Glutamatergic neuron (in vitro differentiated cells): ENCODE results near the gene CTR9. TPM values are rescaled to one million over a fixed set of nuclear protein-coding genes. Genes with fewer than 3 reads are reported as not detected.

Source experiments
- DNase-seq: peaks from one replicate; pipeline ENCODE4 v3.0.0; 2022
- H3K27ac Mint-ChIP-seq: one replicate; pipeline ENCODE4 v1.8.0; 2020; ENCODE audit warnings: mild to moderate bottlenecking, mixed read lengths, inconsistent platforms; ENCODE audit not compliant: unreplicated experiment
- H3K27me3 Mint-ChIP-seq: one replicate; pipeline ENCODE4 v1.8.0; 2020; ENCODE audit warnings: mild to moderate bottlenecking, moderate library complexity, mixed read lengths, inconsistent platforms; ENCODE audit not compliant: unreplicated experiment
- H3K36me3 Mint-ChIP-seq: one replicate; pipeline ENCODE4 v1.8.0; 2020; ENCODE audit warnings: mild to moderate bottlenecking, mixed read lengths, inconsistent platforms; ENCODE audit not compliant: unreplicated experiment
- H3K4me1 Mint-ChIP-seq: one replicate; pipeline ENCODE4 v1.8.0; 2020; ENCODE audit warnings: mild to moderate bottlenecking, low read depth, mixed read lengths, inconsistent platforms; ENCODE audit not compliant: unreplicated experiment
- H3K4me3 Mint-ChIP-seq: one replicate; pipeline ENCODE4 v1.8.0; 2020; ENCODE audit warnings: mild to moderate bottlenecking, mixed read lengths, inconsistent platforms; ENCODE audit not compliant: unreplicated experiment
- H3K9me3 Mint-ChIP-seq: one replicate; pipeline ENCODE4 v1.8.0; 2020; ENCODE audit warnings: mild to moderate bottlenecking, moderate library complexity, mixed read lengths, inconsistent platforms; ENCODE audit not compliant: unreplicated experiment
- CTCF ChIP-seq: fragments of 200-600 bp; sonication (generic); IDR thresholded peaks from one replicate; pipeline ENCODE4 v1.5.0; 2021; ENCODE audit not compliant: partially characterized antibody, unreplicated experiment
- total RNA-seq: library from RNA; stranded (reverse); fragmentation: NEBNext Ultra II Directional; extraction: Animal tissue kit (Norgen Biotek cat#: 25700); gene quantifications from one replicate; pipeline ENCODE4 v1.2.1, GENCODE V29; 2021; ENCODE audit not compliant: unreplicated experiment

CTR9 gene
- total RNA-seq, 1 donor from 2014 or later, result 32.7 TPM

GRCh38 chr11:10764412-10764811 lies 13.4 kb downstream of the CTR9 start:
- no peak for DNase-seq
- Mint-ChIP-seq H3K27me3 (no peaks in the 10 kb centered on the region), H3K9me3 (no peaks in the 10 kb centered on the region), H3K27ac (no peak overlapping the region), H3K4me3 (no peak overlapping the region), H3K36me3 (no peaks in the 10 kb centered on the region), H3K4me1 (no peaks in the 10 kb centered on the region)
- TF ChIP-seq CTCF, result no peak

DNA sequence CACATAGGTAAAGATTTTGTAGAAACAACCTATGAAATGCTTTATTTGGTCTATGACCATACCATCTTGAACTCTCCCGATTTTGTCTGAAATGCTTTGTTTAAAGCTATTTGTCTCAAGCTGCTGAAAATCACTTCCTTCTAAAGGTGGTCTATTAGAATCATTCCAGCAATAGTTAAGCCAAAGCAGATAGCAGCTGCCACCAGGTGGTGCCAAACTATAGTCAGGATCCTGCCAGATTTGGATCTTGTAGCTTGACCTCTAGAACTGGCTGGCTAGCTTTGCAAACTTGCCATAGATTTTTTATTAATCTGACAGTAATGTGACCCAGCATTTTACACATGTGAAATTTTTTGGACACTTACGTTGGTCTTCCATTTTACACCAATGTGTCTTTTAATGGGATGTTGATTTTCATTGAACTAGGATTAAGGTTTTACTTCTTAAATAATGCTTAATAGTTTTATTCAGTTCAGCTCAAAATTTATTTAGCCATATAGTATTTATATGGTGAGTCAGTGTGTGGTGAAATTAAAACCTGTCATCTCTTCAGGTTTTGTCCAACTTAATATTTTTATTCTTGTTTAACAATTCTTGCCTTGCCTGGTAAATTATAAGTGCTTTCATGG lies 19.7 kb downstream of the CTR9 start:
- Mint-ChIP-seq H3K36me3 (no peaks in the 10 kb centered on the region), H3K9me3 (no peaks in the 10 kb centered on the region), H3K27me3 (no peaks in the 10 kb centered on the region), H3K4me3 (no peak overlapping the region), H3K27ac (no peak overlapping the region), H3K4me1 (peaks cover 1% of the 10 kb centered on the region)
- TF ChIP-seq CTCF, result peak; percentile 48
- peak; percentile 71 for DNase-seq

DNA sequence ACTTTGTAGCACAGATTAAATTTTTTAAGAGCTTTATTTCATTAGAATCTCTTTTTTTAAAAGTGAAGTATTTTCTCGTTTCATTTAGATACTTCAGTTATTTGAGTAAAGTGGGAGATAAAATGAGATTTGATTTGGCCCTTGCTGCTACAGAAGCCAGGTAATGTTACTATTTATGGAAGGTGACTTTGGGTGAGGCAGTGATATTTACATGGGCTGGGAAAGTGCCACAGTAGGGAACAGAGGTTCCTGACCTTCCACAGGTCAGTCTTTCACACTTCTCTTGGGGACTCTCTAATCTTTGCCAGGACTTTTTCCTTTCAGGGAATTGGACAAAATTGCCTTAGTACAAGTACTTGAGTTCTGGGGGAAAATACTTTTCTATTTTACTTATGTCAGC lies 20.4 kb downstream of the CTR9 start:
- DNase-seq, result no peak
- Mint-ChIP-seq H3K9me3 (no peaks in the 10 kb centered on the region), H3K27ac (no peak overlapping the region), H3K36me3 (no peaks in the 10 kb centered on the region), H3K4me3 (no peak overlapping the region), H3K4me1 (peaks cover 1% of the 10 kb centered on the region), H3K27me3 (no peaks in the 10 kb centered on the region)
- no peak for TF ChIP-seq CTCF

- DNase-seq, result no peak
- H3K4me1 Mint-ChIP-seq, result peaks cover 13% of the 10 kb centered on the region
- H3K9me3 Mint-ChIP-seq, result no peaks in the 10 kb centered on the region
- H3K27me3 Mint-ChIP-seq, result peaks cover 3% of the 10 kb centered on the region
- no peak for TF ChIP-seq CTCF
- H3K36me3 Mint-ChIP-seq, result no peaks in the 10 kb centered on the region
- H3K27ac Mint-ChIP-seq, result no peak overlapping the region
- H3K4me3 Mint-ChIP-seq, result no peak overlapping the region
Observed at GRCh38 chr11:10774811-10775210, 23.8 kb downstream of the CTR9 start.

DNA sequence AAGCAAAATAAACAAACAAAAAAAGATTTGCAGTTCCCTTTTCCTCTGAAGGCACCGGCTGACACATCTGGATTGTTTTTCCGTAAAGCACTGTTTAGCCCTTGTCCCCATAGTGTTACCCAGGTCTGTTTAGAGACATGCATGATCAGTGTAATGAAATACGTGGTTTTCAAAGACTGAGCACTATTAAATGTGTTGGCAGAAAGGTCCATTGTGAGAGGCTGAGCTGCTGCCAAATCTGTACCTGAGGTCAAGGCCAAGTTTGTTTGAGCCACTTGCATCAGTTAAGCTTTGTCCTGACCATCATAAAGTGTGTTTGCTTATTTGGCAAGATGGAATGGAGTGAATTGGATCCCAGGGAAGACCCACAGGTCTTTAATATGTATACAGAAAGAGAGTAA lies 26.3 kb downstream of the CTR9 start:
- TF ChIP-seq CTCF, result no peak
- no peak overlapping the region for H3K4me3 Mint-ChIP-seq
- H3K4me1 Mint-ChIP-seq, result peaks cover 11% of the 10 kb centered on the region
- no peaks in the 10 kb centered on the region for H3K36me3 Mint-ChIP-seq
- peaks cover 3% of the 10 kb centered on the region for H3K27me3 Mint-ChIP-seq
- no peak for DNase-seq
- H3K9me3 Mint-ChIP-seq, result no peaks in the 10 kb centered on the region
- no peak overlapping the region for H3K27ac Mint-ChIP-seq
